DND-41 (cell line): ENCODE results near the gene UBE2U.

Source experiments
- EZH2 ChIP-seq: IDR thresholded peaks from 3 replicates; pipeline ENCODE4 v1.6.1; 2012; ENCODE audit warnings: borderline replicate concordance, low read depth, mild to moderate bottlenecking, moderate library complexity, low read length, inconsistent platforms; ENCODE audit not compliant: severe bottlenecking
- TF ChIP-seq, protein P1 (sequence below): IDR thresholded peaks from 2 replicates; pipeline ENCODE4 v1.5.1; 2012; ENCODE audit warnings: borderline replicate concordance, low read length, moderate library complexity, mild to moderate bottlenecking; ENCODE audit not compliant: poor library complexity, severe bottlenecking; ENCODE audit errors: extremely low read depth

DNA sequence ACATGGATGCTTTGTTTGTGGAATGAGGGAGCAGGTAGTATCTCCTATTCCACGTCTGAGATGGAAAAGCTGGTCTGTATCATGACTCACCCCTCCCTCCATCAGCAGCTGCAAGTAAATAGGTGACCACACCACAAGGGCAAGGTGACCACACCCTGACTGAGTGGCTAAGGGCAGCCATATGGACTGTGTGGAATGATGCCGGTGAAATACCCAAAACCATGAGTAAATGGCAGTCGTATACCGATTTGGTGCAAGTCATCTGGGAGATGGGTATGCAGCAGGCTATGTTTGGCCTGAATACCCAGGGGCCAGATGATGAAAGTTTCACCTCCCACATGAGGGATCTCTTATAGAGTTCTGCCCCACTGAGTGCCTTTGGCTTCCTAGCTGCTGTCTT is 15.8 kb upstream of the UBE2U start:
- TF ChIP-seq, protein P1, sequence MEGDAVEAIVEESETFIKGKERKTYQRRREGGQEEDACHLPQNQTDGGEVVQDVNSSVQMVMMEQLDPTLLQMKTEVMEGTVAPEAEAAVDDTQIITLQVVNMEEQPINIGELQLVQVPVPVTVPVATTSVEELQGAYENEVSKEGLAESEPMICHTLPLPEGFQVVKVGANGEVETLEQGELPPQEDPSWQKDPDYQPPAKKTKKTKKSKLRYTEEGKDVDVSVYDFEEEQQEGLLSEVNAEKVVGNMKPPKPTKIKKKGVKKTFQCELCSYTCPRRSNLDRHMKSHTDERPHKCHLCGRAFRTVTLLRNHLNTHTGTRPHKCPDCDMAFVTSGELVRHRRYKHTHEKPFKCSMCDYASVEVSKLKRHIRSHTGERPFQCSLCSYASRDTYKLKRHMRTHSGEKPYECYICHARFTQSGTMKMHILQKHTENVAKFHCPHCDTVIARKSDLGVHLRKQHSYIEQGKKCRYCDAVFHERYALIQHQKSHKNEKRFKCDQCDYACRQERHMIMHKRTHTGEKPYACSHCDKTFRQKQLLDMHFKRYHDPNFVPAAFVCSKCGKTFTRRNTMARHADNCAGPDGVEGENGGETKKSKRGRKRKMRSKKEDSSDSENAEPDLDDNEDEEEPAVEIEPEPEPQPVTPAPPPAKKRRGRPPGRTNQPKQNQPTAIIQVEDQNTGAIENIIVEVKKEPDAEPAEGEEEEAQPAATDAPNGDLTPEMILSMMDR = no peak
- TF ChIP-seq EZH2 = no peak
